Activated CD4-positive, alpha-beta T cell treated with anti-CD3 and anti-CD28 coated beads for 36 hours (primary cell): ENCODE results near the gene NUDT12. TPM values are rescaled to one million over a fixed set of nuclear protein-coding genes. Genes with fewer than 3 reads are reported as not detected.

Experiments used
- ATAC-seq: fragments of 200-7000 bp; cut with Tn5 transposase; one replicate; pipeline ENCODE4 v1.10.0; 2021; ENCODE audit warnings: mild to moderate bottlenecking, moderate library complexity
- CTCF ChIA-PET: fragments of 350-600 bp; sonication (Branson Sonifier 250); formaldehyde crosslinking; loops from one replicate; lab custom pipeline; 2021; ENCODE audit warnings: antibody characterized with exemption; lab: Charles Lee
- POLR2A ChIA-PET: fragments of 350-600 bp; sonication (Branson Sonifier 250); formaldehyde crosslinking; loops from one replicate; lab custom pipeline; 2021; ENCODE audit warnings: antibody characterized with exemption, inconsistent platforms; lab: Charles Lee
- DNase-seq: peaks from one replicate; pipeline ENCODE4 v3.0.0-alpha.2; 2020
- H3K27ac Mint-ChIP-seq: one replicate; pipeline ENCODE4 v1.8.0; 2021; ENCODE audit warnings: mixed read lengths
- H3K27me3 Mint-ChIP-seq: one replicate; pipeline ENCODE4 v1.8.0; 2021; ENCODE audit warnings: mixed read lengths
- H3K36me3 Mint-ChIP-seq: one replicate; pipeline ENCODE4 v1.8.0; 2021; ENCODE audit warnings: low read depth, mixed read lengths
- H3K4me1 Mint-ChIP-seq: one replicate; pipeline ENCODE4 v1.8.0; 2021; ENCODE audit warnings: mixed read lengths
- H3K4me3 Mint-ChIP-seq: one replicate; pipeline ENCODE4 v1.8.0; 2021; ENCODE audit warnings: mild to moderate bottlenecking, moderate library complexity, mixed read lengths
- H3K9me3 Mint-ChIP-seq: one replicate; pipeline ENCODE4 v1.8.0; 2021; ENCODE audit warnings: low read depth, mixed read lengths
- intact Hi-C, 2 experiments: fragments of 100-400 bp; cut with DNase I in 1 of 2; cut with micrococcal nuclease in 1 of 2; formaldehyde crosslinking; loops; one replicate each; pipeline versions ENCODE4 v1.14.2 to v1.15.1; 2022 to 2024; cut with DNase I, micrococcal nuclease
- total RNA-seq, 2 experiments: library from RNA; stranded (reverse); gene quantifications; one replicate each; pipeline ENCODE4 v1.2.3, GENCODE V29; 2021

Gene NUDT12
- total RNA-seq, 2 experiments from 2014 or later: 4.7 to 6.1 TPM

DNA sequence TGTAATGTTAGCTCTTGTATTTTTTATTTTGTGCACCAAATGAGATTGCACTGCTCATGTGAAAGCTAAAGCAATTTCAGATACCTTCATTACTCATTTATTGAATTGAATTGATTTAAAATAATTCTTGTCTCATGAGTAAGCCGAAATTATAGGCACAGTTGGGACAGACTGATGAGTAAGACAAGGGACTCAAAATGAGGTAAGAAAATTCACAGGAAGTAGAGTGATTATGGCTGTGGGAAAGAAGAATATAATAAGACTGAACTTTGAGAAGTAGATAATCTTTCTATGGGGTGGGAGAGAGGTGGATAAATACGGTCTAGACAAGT, 51.1 kb downstream of the NUDT12 start:
- intact Hi-C loops: no loop called here
- Mint-ChIP-seq H3K27ac (no peak overlapping the region), H3K9me3 (no peaks in the 10 kb centered on the region), H3K27me3 (peaks cover 7% of the 10 kb centered on the region), H3K36me3 (no peaks in the 10 kb centered on the region), H3K4me1 (no peaks in the 10 kb centered on the region), H3K4me3 (no peak overlapping the region)
- DNase-seq (no peak), ATAC-seq (no peak)
- CTCF ChIA-PET: interaction anchor here (1.4 kb wide), 1 partner anchor 35 kb away, joined by 4 read pairs; no protein-coding TSS in a partner anchor
- POLR2A ChIA-PET: no interaction called here

DNA sequence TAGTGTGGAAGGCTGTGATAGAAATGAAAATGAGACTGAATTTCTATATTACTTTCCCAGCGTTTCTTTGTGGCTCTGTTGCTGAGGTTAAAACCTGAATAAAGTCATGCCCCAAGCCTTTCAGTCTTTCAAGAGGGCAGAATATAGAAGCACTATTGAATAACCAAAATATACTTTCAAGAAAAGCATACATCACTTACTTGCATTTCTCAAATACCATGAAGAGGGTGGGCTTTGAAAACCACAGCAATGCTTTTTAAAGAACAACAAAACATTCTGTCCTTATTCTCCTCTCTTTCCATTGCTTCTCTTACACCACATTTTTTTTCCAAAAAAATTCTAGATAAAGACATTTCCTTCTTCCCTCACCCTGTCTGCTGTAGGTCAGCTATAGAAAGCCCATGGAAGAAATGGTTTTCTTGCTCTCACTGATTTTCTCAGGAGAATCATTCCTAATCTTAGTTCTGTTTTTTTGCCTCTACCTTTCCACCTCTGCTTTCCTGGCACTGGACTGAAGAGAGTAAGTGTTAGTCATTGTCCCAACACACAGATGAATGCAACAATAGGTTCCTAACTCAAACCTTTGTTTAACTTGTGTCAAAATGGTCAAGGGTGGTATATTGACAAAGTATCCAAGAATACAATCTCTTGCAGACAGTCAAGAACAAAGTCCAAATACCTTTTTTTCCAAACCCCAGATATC, 51.6 kb downstream of the NUDT12 start:
- peaks cover 2% of the 10 kb centered on the region for H3K9me3 Mint-ChIP-seq
- no peaks in the 10 kb centered on the region for H3K4me1 Mint-ChIP-seq
- POLR2A ChIA-PET: no interaction called here
- no peaks in the 10 kb centered on the region for H3K36me3 Mint-ChIP-seq
- no peak for DNase-seq
- CTCF ChIA-PET: no interaction called here
- intact Hi-C loops: no loop called here
- no peak overlapping the region for H3K27ac Mint-ChIP-seq
- ATAC-seq: no peak
- no peak overlapping the region for H3K4me3 Mint-ChIP-seq
- peaks cover 6% of the 10 kb centered on the region for H3K27me3 Mint-ChIP-seq

DNA sequence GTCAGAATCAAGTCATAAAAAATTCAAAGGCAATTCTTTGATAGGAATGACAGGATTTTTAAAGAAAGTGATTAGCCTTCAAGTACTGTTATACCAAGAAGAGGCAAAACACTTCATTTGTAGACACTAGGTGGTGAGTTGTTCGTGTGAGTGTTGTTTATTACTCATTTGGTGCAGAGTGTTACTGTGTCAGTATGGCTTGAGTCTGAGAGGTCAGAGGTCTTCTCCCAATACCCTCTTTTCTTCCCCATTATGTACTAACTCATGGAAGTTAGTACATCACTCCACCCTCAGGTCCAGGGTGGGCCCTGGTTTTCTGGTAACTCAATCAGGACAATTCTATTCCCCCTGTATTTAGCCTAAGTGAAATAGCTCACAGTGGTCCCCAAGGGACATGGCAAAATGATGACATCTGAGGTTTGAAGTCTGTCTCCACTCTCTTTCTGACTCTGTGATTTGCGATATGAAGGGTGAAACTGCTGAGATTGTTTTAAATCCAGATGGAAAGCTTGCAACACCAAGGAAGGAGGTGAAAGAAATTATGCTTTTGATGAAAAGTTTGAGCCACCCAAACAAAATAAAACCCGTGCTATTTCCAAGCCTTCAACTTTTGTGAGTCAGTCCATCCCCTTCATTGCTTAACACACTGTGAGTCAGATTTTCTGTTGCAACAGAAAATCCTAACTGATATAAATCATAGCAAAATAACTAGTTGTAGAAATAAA, 56.8 kb downstream of the NUDT12 start:
- no peak for DNase-seq
- no peaks in the 10 kb centered on the region for H3K36me3 Mint-ChIP-seq
- ATAC-seq: no peak

DNA sequence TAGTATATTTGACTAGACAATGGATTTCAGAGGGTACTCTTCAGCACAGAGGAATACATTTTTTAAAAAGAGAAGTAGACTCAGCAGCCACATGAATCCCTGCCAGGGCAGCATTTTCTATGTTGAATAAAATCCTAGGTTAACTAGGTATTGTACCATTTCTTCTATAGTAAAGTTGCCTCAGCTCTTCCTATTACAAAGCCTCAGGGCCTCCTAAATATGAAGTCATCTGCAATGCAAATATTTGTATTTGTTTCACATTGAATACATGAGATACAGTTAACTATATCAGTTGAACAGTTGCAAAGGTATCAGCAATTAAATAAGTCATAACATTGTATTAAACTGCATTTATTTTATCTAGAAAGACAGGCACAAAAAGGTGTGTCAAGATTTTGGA, 59.5 kb downstream of the NUDT12 start:
- no peak overlapping the region for H3K27ac Mint-ChIP-seq
- H3K27me3 Mint-ChIP-seq: peaks cover 19% of the 10 kb centered on the region
- ATAC-seq: no peak
- H3K9me3 Mint-ChIP-seq: peaks cover 2% of the 10 kb centered on the region
- intact Hi-C loops: no loop called here
- ChIA-PET CTCF (no interaction called here), POLR2A (no interaction called here)
- no peaks in the 10 kb centered on the region for H3K4me1 Mint-ChIP-seq
- no peaks in the 10 kb centered on the region for H3K36me3 Mint-ChIP-seq
- H3K4me3 Mint-ChIP-seq: no peak overlapping the region
- DNase-seq: no peak

More for the DNA sequence above, 56.8 kb downstream of the NUDT12 start:
- ChIA-PET POLR2A (no interaction called here), CTCF (no interaction called here)
- intact Hi-C loops: no loop called here
- Mint-ChIP-seq H3K27me3 (peaks cover 18% of the 10 kb centered on the region), H3K27ac (no peak overlapping the region), H3K9me3 (peaks cover 2% of the 10 kb centered on the region), H3K4me1 (no peaks in the 10 kb centered on the region), H3K4me3 (no peak overlapping the region)

DNA sequence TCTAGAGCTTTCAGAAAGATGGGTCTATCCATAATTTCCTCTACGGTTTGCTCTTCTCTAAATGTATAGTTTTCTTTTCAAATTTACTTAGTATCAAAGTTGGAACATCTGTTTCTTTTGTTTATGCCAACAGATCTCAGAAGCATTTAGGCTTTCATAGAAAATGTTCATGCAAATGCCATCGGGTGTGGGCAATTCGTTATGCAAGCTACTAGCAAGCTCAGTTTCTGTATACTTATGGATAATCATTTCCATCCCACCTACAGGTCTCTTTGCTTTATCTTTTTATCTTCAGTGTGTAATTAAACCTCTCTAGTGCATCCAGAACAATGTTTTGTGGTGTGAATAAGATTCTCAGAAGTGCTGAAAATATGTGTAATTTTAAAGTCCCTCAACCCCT, 59.9 kb downstream of the NUDT12 start:
- DNase-seq: no peak
- H3K36me3 Mint-ChIP-seq: no peaks in the 10 kb centered on the region
- H3K4me3 Mint-ChIP-seq: no peak overlapping the region
- POLR2A ChIA-PET: no interaction called here
- intact Hi-C loops: no loop called here
- peaks cover 2% of the 10 kb centered on the region for H3K9me3 Mint-ChIP-seq
- H3K27ac Mint-ChIP-seq: no peak overlapping the region
- CTCF ChIA-PET: no interaction called here
- no peak for ATAC-seq
- peaks cover 19% of the 10 kb centered on the region for H3K27me3 Mint-ChIP-seq
- H3K4me1 Mint-ChIP-seq: no peaks in the 10 kb centered on the region
